Activated CD4-positive, alpha-beta T cell treated with anti-CD3 and anti-CD28 coated beads for 36 hours (primary cell): ENCODE results near the gene YTHDF2. TPM values are rescaled to one million over a fixed set of nuclear protein-coding genes. Genes with fewer than 3 reads are reported as not detected.

Experiments
- ATAC-seq: fragments of 200-7000 bp; cut with Tn5 transposase; one replicate; pipeline ENCODE4 v1.10.0; 2021; ENCODE audit warnings: mild to moderate bottlenecking, moderate library complexity
- CTCF ChIA-PET: fragments of 350-600 bp; sonication (Branson Sonifier 250); formaldehyde crosslinking; loops from one replicate; lab custom pipeline; 2021; ENCODE audit warnings: antibody characterized with exemption; lab: Charles Lee
- POLR2A ChIA-PET: fragments of 350-600 bp; sonication (Branson Sonifier 250); formaldehyde crosslinking; loops from one replicate; lab custom pipeline; 2021; ENCODE audit warnings: antibody characterized with exemption, inconsistent platforms; lab: Charles Lee
- DNase-seq: peaks from one replicate; pipeline ENCODE4 v3.0.0-alpha.2; 2020
- H3K27ac Mint-ChIP-seq: one replicate; pipeline ENCODE4 v1.8.0; 2021; ENCODE audit warnings: mixed read lengths
- H3K27me3 Mint-ChIP-seq: one replicate; pipeline ENCODE4 v1.8.0; 2021; ENCODE audit warnings: mixed read lengths
- H3K36me3 Mint-ChIP-seq: one replicate; pipeline ENCODE4 v1.8.0; 2021; ENCODE audit warnings: low read depth, mixed read lengths
- H3K4me1 Mint-ChIP-seq: one replicate; pipeline ENCODE4 v1.8.0; 2021; ENCODE audit warnings: mixed read lengths
- H3K4me3 Mint-ChIP-seq: one replicate; pipeline ENCODE4 v1.8.0; 2021; ENCODE audit warnings: mild to moderate bottlenecking, moderate library complexity, mixed read lengths
- H3K9me3 Mint-ChIP-seq: one replicate; pipeline ENCODE4 v1.8.0; 2021; ENCODE audit warnings: low read depth, mixed read lengths
- intact Hi-C, 2 experiments: fragments of 100-400 bp; cut with DNase I in 1 of 2; cut with micrococcal nuclease in 1 of 2; formaldehyde crosslinking; loops; one replicate each; pipeline versions ENCODE4 v1.14.2 to v1.15.1; 2022 to 2024; cut with DNase I, micrococcal nuclease
- total RNA-seq, 2 experiments: library from RNA; stranded (reverse); gene quantifications; one replicate each; pipeline ENCODE4 v1.2.3, GENCODE V29; 2021

Gene YTHDF2
- total RNA-seq, 2 experiments from 2014 or later = 74.8 to 98.7 TPM

GRCh38 chr1:28796352-28797211 lies 59.8 kb downstream of the YTHDF2 start:
- intact Hi-C loops = no loop called here
- Mint-ChIP-seq H3K36me3 (no peaks in the 10 kb centered on the region), H3K4me1 (peaks cover 3% of the 10 kb centered on the region), H3K4me3 (no peak overlapping the region), H3K9me3 (no peaks in the 10 kb centered on the region), H3K27ac (no peak overlapping the region), H3K27me3 (no peaks in the 10 kb centered on the region)
- no peak for ATAC-seq
- POLR2A ChIA-PET = no interaction called here
- CTCF ChIA-PET = interaction anchor here (0.5 to 0.9 kb wide), 4 partner anchors 12 to 399 kb away, joined by 3 to 5 read pairs (median 3); no protein-coding TSS in a partner anchor
- DNase-seq = no peak

DNA sequence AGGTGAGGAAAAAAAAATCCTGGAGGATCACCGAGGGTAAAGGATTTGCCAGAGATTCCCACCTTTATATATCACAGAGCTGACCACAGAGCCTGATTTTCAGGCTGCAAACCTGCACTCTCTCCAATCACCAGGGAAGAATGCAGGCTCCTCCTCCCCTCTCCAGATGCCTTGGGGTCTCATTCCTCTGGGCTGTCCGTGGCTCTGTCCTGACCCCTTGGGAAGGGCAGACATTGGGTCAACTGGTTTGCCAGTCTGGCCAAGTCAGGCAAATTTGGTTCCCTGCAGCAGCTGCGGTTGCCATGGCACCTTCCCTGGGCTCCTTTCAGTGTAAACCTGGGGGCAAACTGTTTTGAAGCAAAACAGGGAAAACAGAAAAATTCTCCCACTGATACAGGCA lies 63.6 kb downstream of the YTHDF2 start:
- Mint-ChIP-seq H3K36me3 (no peaks in the 10 kb centered on the region), H3K27me3 (no peaks in the 10 kb centered on the region), H3K27ac (no peak overlapping the region), H3K4me1 (peaks cover 3% of the 10 kb centered on the region), H3K9me3 (no peaks in the 10 kb centered on the region), H3K4me3 (no peak overlapping the region)
- ATAC-seq = no peak
- intact Hi-C loops = no loop called here
- ChIA-PET POLR2A (no interaction called here), CTCF (interaction anchor here (1.0 kb wide), 1 partner anchor 21 kb away, joined by 3 read pairs; no protein-coding TSS in a partner anchor)
- DNase-seq = no peak

GRCh38 chr1:28801461-28801860 lies 64.7 kb downstream of the YTHDF2 start:
- intact Hi-C loops = no loop called here
- H3K4me1 Mint-ChIP-seq = peaks cover under 1% of the 10 kb centered on the region
- no peak for DNase-seq
- no peak for ATAC-seq
- H3K27me3 Mint-ChIP-seq = peaks cover 1% of the 10 kb centered on the region
- H3K4me3 Mint-ChIP-seq = no peak overlapping the region
- H3K36me3 Mint-ChIP-seq = no peaks in the 10 kb centered on the region
- H3K9me3 Mint-ChIP-seq = no peaks in the 10 kb centered on the region
- CTCF ChIA-PET = no interaction called here
- POLR2A ChIA-PET = interaction anchor here (0.6 kb wide), 1 partner anchor 452 kb away, joined by 3 read pairs; no protein-coding TSS in a partner anchor
- H3K27ac Mint-ChIP-seq = no peak overlapping the region

- ChIA-PET CTCF (interaction anchor here (0.7 to 1.9 kb wide), 2 partner anchors 74 to 212 kb away, joined by 4 to 8 read pairs; no protein-coding TSS in a partner anchor), POLR2A (no interaction called here)
- H3K9me3 Mint-ChIP-seq = no peaks in the 10 kb centered on the region
- H3K27ac Mint-ChIP-seq = no peak overlapping the region
- intact Hi-C loops = no loop called here
- H3K36me3 Mint-ChIP-seq = no peaks in the 10 kb centered on the region
- peaks cover 1% of the 10 kb centered on the region for H3K27me3 Mint-ChIP-seq
- no peaks in the 10 kb centered on the region for H3K4me1 Mint-ChIP-seq
- no peak for ATAC-seq
- H3K4me3 Mint-ChIP-seq = no peak overlapping the region
- DNase-seq = no peak
Observed at GRCh38 chr1:28803051-28803450, 66.3 kb downstream of the YTHDF2 start.

DNA sequence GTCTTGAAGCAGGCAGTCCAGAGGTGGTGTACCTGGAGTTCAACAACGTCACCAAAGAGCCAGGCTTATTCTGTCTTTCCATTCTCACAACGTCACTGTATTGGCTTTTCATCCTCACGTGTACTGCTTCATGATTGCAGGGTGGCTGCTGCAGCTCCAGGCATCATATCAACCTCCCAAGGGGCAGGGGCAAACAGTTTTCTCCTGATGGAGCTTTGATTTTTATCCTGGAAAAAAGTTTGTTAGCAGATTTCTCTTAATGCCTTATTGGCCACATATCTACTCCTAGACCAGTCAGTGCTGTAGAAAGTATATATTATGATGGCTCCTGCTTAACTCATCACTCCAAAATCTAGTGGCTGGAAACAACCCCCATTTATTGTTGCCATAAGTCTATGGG lies 66.9 kb downstream of the YTHDF2 start:
- no peaks in the 10 kb centered on the region for H3K9me3 Mint-ChIP-seq
- H3K4me1 Mint-ChIP-seq = no peaks in the 10 kb centered on the region
- no peak for DNase-seq
- no peak overlapping the region for H3K27ac Mint-ChIP-seq
- intact Hi-C loops = no loop called here
- ChIA-PET CTCF (interaction anchor here (1.9 kb wide), 1 partner anchor 74 kb away, joined by 8 read pairs; no protein-coding TSS in a partner anchor), POLR2A (no interaction called here)
- H3K36me3 Mint-ChIP-seq = no peaks in the 10 kb centered on the region
- H3K27me3 Mint-ChIP-seq = peaks cover 1% of the 10 kb centered on the region
- H3K4me3 Mint-ChIP-seq = no peak overlapping the region
- ATAC-seq = no peak

DNA sequence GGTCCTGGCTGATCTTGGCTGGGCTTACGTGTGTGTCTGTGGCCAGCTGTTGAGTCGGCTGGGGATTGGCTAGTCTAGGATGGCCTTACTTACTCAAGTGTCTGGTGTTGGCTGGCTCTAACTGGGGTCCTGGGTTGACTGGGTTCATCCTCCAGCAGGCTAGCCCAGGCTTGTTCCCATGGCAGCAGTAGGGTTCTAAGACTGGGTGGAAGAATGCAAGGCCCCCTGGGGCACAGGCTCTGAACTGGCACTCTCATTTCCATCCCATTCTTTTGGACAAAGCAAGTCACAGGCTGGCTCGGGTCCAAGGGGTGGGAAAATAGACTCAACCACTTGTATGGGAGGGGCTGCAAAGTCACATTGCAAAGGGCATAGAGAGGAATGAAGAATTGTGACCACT lies 67.3 kb downstream of the YTHDF2 start:
- intact Hi-C loops = no loop called here
- ChIA-PET POLR2A (no interaction called here), CTCF (no interaction called here)
- ATAC-seq = no peak
- no peaks in the 10 kb centered on the region for H3K4me1 Mint-ChIP-seq
- peaks cover 1% of the 10 kb centered on the region for H3K27me3 Mint-ChIP-seq
- H3K9me3 Mint-ChIP-seq = no peaks in the 10 kb centered on the region
- H3K27ac Mint-ChIP-seq = no peak overlapping the region
- DNase-seq = no peak
- no peak overlapping the region for H3K4me3 Mint-ChIP-seq
- H3K36me3 Mint-ChIP-seq = no peaks in the 10 kb centered on the region

DNA sequence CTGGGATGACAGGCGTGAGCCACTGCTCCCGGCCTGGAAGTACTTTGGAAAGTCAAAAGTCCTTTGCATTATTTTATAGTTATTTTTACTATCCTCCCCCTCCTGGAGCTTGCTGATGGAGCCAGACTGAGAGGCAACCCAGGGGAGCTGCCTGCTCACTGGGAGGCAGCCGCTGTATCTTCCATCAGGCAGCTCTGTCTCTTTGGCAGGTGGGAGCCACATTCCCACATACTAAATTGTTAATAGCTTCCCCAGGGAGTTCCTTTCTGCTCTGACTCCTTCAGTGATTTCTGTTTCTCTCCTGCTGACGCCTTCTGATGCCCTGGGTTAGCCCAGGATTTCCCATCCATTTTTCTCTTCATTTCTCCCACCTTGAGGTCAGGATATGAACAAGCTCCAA lies 70.3 kb downstream of the YTHDF2 start:
- peaks cover 20% of the 10 kb centered on the region for H3K27me3 Mint-ChIP-seq
- no peaks in the 10 kb centered on the region for H3K36me3 Mint-ChIP-seq
- H3K4me1 Mint-ChIP-seq = peaks cover 2% of the 10 kb centered on the region
- intact Hi-C loops = no loop called here
- CTCF ChIA-PET = interaction anchor here (1.3 kb wide), 1 partner anchor 14 kb away, joined by 3 read pairs; no protein-coding TSS in a partner anchor
- H3K27ac Mint-ChIP-seq = no peak overlapping the region
- no peak for DNase-seq
- POLR2A ChIA-PET = no interaction called here
- no peaks in the 10 kb centered on the region for H3K9me3 Mint-ChIP-seq
- H3K4me3 Mint-ChIP-seq = no peak overlapping the region
- no peak for ATAC-seq

GRCh38 chr1:28807986-28808385 lies 71.2 kb downstream of the YTHDF2 start:
- intact Hi-C loops = no loop called here
- peaks cover 2% of the 10 kb centered on the region for H3K4me1 Mint-ChIP-seq
- H3K27ac Mint-ChIP-seq = no peak overlapping the region
- H3K36me3 Mint-ChIP-seq = no peaks in the 10 kb centered on the region
- POLR2A ChIA-PET = no interaction called here
- no peak for ATAC-seq
- no peak overlapping the region for H3K4me3 Mint-ChIP-seq
- peaks cover 26% of the 10 kb centered on the region for H3K27me3 Mint-ChIP-seq
- no peak for DNase-seq
- H3K9me3 Mint-ChIP-seq = no peaks in the 10 kb centered on the region
- CTCF ChIA-PET = interaction anchor here (0.8 to 1.3 kb wide), 2 partner anchors 15 to 69 kb away, joined by 3 to 5 read pairs; no protein-coding TSS in a partner anchor

DNA sequence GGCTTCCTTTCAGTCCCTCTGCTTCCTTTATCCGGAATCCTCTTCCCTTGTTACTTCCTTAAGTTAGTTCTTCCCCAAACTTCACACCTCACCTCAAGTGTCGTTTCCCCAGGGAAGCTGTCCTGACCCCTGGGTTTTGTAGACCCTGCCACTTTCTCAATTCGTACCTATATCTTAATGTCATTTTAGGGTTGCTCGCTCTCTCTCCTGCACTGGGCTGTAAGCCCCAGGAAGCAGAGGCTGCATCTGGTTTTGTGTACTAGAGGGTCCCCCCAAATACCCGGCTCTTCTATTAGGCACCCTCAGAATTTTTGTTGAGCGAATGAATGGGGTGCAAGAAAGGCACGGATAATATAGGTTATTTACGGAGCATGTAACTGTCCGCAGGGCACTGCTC lies 74.6 kb downstream of the YTHDF2 start:
- Mint-ChIP-seq H3K4me1 (peaks cover 3% of the 10 kb centered on the region), H3K36me3 (no peaks in the 10 kb centered on the region), H3K27ac (no peak overlapping the region), H3K4me3 (no peak overlapping the region), H3K27me3 (peaks cover 46% of the 10 kb centered on the region), H3K9me3 (no peaks in the 10 kb centered on the region)
- intact Hi-C loops = no loop called here
- ChIA-PET POLR2A (no interaction called here), CTCF (no interaction called here)
- ATAC-seq = no peak
- no peak for DNase-seq

- intact Hi-C loops = no loop called here
- Mint-ChIP-seq H3K27me3 (peaks cover 48% of the 10 kb centered on the region), H3K4me3 (no peak within 1 kb of the TSS), H3K9me3 (no peaks in the 10 kb centered on the region), H3K4me1 (peaks cover 3% of the 10 kb centered on the region), H3K27ac (no peak within 1 kb of the TSS), H3K36me3 (no peaks in the 10 kb centered on the region)
- ChIA-PET POLR2A (no interaction called here), CTCF (no interaction called here)
- DNase-seq = peak; percentile 19
- peak; percentile 16 for ATAC-seq
Observed at GRCh38 chr1:28811766-28812668, 75.3 kb downstream of the YTHDF2 start, which contains the start of gene OPRD1. TSS of gene OPRD1 (plus strand) at chr1:28812170. CDS start at chr1:28812384, 214 bp downstream.
